Skin of body (tissue), 2 donors: Measurements from ENCODE around the gene JMJD8. TPM values are rescaled to one million over a fixed set of nuclear protein-coding genes. Genes with fewer than 3 reads are reported as not detected.
"Not testable (repeated sequence)": the region's sequence is repeated elsewhere in the genome, so short reads cannot be mapped to it uniquely, and the experiment has no call there.

ENCODE experiments used
- DNase-seq: peaks from one replicate; lab custom pipeline; 2025; lab: John Stamatoyannopoulos, UW
- total RNA-seq: library from RNA; depleted of rRNA; stranded (reverse); fragments of >200 nt; gene quantifications from one replicate; pipeline ENCODE4 v1.2.3, GENCODE V29; 2014

JMJD8 gene
- total RNA-seq, 1 donor from 2014 or later: 18.1 TPM

DNA sequence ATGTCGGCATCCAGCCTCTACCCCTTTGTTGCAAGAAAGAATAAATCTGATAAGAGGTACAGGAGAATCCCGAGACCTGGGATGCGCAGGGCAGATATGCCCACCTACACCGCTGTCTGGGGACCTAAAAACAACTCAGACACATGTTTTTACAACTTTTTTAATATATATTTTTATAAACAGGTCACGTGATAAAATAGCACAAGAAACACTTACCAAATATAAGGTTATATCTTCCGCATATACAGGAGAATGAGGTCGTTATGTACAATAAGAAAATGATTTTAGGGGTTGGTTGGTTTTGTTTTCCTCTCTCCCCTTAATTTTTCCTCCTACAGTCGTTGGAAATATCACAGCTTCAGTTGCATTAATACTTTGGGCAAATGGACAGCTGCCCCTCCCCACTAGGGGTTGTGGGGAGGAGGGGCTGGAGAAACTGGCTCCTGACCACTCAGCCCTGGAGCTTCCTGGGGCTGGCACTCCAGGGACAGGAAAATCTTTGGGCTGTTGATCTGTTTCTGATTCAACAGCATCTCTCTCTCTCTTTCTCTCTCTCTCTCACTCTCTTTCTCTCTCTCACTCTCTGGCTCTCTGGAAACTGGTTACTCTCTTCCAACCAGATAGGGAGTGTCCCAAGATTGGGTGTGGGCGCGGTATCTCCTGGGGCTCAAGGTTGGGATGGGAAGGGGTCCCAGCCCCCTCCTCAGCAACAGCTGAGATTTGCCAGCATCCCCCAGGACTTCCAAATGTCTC, 8.4 kb upstream of the JMJD8 start:
- no peak for DNase-seq

DNA sequence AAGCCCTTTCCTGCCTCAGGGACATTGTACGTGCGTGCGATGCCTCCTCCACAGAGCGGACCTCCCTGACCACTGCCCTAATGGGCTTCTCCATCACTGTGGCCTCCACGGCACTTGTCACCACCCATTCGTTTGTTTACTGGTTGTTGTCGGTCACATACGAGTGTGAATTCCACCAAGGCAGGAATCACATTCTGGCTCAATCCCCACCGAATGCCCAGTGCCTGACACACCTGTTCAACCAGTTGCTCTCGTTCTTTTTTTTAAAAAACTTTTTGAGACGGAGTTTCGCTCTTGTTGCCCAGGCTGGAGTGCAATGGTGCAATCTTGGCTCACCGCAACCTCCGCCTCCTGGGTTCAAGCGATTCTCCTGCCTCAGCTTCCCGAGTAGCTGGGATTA, 7.1 kb upstream of the JMJD8 start:
- DNase-seq: not testable (repeated sequence)

- DNase-seq: no peak
Measured at GRCh38 chr16:689175-689897, 5.2 kb upstream of the JMJD8 start.

- DNase-seq: no peak
Measured at GRCh38 chr16:687499-687898, 3.4 kb upstream of the JMJD8 start.

DNA sequence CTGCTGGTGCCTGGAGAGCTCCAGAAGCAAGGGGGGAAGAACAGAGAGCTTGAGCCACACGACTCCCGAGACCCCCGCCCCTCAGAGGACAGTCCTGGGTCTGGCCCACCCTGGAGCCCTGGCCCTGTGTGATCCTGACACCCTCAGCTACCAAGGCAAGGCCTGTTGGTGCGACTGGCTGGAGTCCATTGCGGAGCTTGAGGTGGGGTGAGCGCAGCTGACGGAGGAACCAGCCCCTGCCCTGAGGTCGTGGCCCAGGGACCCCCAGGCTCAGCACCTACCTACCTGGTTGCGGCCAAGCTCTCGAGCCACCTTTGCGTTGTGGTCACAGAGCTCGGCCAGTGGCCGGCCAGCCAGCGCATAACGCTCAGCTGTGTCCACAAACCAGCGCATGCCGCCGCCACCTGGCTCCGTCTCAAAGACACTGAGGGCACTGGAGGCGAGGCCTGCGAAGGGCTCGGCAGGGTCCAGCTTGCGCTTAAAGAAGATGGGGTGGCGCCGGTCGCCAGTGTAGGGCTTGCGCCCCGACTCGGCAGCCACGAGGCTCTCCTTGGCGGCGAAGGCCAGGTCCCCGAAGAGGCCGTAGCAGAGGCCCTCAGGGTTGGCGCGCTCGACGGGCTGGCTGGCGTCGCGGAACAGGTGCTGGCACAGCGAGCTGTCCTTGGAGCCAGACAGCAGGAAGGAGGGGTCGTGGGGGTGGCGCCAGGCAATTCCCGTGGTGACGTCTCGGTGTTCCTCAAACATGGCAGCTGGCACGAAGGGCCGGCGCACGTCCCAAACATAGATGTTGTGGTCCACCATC, 2.5 kb upstream of the JMJD8 start:
- DNase-seq: no peak

- no peak for DNase-seq
Measured at GRCh38 chr16:685967-686366, 1.8 kb upstream of the JMJD8 start.

DNA sequence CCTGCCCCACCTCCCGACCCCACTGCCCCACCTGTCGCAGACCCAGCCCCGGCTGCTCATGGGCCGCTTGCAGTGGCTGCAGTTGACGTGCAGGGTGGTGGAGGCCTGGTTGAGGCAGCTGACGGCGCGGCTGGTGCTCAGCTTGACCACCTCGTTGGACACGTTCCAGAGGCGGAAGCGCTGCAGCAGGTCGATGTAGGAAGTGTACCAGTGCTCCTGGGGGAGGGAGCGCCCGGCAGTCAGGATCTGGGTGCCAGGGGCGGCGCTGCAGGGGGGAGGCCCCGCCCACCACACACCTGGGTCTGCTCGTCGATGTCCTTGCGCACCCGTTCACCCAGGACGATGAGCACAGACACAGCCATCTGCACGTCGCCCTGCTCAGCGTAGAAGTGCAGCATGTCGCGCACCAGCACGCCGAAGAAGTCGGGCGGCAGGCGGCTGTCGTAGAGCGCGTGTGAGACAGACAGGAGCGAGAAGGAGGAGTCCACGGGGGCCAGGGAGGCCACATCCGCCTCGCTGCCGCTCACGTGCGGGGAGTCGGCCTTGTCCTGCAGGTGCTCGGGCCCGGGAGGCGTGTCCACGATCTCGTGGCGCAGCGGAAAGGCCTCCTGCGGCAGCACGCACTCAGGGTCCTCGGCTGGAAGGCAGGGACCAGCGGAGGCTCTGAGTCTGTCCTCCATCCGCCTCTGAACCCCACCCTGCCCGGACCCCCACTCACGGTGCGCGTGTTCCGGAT, 995 bp upstream of the JMJD8 start:
- DNase-seq: no peak

GRCh38 chr16:683396-684070, 601 bp downstream of the JMJD8 start:
- DNase-seq: no peak

DNA sequence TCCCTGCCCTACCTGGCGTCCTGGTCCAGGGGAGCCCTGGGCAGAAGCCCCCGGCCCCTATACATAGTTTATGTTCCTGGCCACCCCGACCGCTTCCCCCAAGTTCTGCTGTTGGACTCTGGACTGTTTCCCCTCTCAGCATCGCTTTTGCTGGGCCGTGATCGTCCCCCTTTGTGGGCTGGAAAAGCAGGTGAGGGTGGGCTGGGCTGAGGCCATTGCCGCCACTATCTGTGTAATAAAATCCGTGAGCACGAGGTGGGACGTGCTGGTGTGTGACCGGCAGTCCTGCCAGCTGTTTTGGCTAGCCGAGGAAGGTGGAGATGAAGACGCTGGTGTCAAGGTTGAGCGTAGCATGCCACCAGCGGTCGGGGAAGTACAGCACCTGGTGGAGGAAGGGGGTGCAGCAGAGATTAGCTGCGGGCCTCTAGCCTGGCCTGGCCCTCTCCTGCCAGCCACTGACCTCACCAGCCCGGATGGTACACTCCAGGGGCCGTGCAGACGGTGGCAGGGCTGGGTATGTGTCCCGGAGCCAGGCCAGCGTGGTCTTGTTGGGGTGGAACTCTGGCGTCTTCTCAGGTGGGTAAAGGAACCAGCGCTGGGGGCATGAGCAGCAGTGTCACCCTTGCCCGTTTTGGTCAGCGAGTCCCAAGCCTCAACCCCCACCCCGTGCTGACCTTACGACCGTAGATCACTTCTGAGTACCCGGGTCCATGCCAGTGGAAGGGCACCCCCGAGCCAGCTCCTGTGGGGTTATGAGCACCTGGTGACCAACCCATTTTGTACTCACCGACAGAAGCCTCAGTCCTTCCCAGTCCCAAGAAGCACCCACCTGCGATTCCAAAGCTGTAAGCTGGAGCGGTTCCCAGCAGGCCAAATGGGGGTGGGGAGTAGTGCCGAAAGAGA, 1.4 kb downstream of the JMJD8 start:
- DNase-seq: no peak

- DNase-seq: no peak
Measured at GRCh38 chr16:681746-682427, 2.2 kb downstream of the JMJD8 start.

DNA sequence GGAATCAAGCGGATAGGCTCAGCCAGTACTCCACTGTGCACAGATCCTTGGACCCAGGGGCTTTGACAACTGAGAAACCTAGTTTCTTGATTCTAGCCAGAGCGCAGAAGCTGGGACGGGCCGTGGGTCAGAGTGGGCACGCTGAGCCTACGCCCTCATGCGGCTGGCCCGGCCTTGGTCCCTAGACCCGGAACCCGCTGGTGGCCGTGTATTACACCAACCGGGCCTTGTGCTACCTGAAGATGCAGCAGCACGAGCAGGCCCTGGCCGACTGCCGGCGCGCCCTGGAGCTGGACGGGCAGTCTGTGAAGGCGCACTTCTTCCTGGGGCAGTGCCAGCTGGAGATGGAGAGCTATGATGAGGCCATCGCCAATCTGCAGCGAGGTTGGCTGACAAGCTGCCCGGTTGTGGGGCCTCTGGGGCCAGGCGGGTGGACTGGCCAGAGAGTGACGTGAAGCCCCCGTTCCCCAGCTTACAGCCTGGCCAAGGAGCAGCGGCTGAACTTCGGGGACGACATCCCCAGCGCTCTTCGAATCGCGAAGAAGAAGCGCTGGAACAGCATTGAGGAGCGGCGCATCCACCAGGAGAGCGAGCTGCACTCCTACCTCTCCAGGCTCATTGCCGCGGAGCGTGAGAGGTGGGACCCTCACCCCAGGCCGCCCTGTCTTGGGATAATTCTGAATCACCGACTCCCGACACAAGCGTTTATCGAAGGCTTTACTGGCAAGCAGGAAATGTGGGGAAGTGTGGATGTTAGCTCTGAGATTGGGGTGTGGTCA, 3.0 kb downstream of the JMJD8 start:
- DNase-seq: no peak

- no peak for DNase-seq
Measured at GRCh38 chr16:680625-680945, 3.5 kb downstream of the JMJD8 start.

- peak; percentile 84 for DNase-seq
Measured at GRCh38 chr16:679814-680624, 4.1 kb downstream of the JMJD8 start, which contains the start of gene STUB1. Gene STUB1 (plus strand): TSS chr16:680410. CDS start chr16:680526, 116 bp downstream.

DNA sequence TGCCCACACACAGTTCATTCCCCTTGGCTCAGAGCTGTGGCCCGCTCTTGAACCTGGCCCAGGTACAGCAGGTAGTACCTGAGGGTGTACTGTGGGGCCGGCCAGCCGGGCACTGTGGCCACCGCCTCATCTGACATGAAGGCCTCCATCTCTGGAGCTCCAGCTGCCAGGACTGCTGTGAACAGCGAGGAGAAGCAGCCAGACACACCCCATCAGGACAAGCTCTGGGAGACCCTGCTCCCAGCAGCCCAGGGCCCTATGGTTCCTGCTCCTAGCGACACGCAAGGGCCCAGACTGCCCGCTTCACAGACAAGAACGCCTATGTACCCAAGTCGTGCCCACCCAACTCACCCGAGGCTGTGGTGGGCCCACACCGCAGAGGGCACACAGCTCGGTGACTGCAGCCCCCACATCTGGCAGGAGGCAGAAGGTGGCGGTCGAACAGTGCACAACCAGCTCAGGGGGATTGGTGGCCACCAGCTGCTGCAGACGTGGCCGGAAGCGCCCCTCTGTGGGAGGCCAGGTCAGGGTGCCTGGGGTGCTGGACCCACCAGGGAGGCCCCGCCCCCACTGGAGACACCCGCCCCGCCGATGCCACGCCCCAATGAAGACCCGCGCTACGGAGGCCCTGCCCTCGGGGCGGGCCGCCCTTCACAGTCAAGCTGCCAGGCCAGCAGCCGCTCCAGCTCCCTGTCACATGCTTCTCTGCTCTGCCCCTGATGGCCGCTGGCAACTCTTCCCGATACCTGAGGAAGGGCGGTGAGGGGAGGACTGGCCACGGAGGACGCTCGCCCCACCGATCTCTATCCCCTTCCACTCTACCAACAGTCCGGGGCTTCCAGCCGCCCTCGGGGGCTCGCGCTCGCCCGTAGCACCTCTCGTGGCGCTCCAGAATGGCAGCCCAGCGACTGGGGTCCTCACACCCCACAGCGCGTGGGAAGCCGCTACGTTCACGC, 5.0 kb downstream of the JMJD8 start:
- DNase-seq: peak; percentile 65

DNA sequence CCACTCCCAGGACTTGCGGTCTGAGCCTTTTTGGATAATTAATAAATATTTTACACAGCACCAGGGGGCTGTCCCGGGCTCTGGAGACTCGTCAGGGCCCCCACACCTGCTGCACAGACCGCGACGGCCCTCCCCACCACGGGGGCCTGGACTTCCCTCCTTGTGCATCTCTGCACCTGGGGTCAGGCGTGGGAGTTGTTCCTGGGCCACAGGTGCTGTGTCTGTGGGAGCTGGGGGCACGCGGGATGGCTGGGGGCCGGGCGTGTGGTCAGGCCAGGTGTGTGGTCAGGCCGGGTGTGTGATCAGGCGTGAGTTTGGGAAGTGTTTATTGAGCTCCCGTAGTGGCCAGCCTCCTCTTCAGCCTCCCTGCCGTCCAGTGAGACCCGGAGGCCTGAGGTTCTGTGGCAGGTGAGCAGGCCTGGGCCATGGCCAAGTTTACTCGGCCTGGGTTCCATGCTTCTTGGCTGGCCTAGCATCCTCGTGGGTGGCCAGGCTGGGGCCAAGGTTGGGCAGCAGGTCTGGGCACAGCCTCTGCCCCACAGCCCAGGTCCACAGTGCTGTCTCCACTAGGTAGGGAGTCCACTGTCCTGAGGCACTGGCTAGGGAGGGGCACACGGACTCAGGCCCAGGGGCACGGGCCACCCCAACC, 5.8 kb downstream of the JMJD8 start:
- DNase-seq: no peak
